Fibroblast of peridontal ligament (primary cell): ENCODE results near the gene TCEAL5.
"Not testable (repeated sequence)": the region's sequence is repeated elsewhere in the genome, so short reads cannot be mapped to it uniquely, and the experiment has no call there.

ENCODE experiments used
- DNase-seq: peaks from one replicate; pipeline ENCODE4 v3.0.0-alpha.2; 2010; ENCODE audit errors: extremely low read depth

Gene TCEAL5

DNA sequence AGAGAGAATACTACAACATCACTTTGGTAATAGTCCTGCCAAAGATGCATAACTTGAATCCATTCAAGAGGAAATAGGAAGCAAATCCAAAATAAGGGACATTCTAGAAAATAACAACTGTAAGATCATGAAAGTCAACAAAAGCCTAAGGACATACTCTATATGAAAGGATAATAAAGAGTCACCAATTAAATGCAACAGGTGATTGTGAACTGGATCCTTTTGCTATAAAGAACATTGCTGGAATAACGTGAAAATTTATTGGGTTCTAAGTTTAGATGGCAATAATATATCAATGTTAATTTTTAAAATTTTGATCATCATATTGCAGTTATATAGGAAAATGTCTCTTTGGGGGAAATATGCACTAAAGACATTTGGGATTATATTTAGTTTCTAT lies 41.7 kb downstream of the TCEAL5 start:
- DNase-seq: no peak

DNA sequence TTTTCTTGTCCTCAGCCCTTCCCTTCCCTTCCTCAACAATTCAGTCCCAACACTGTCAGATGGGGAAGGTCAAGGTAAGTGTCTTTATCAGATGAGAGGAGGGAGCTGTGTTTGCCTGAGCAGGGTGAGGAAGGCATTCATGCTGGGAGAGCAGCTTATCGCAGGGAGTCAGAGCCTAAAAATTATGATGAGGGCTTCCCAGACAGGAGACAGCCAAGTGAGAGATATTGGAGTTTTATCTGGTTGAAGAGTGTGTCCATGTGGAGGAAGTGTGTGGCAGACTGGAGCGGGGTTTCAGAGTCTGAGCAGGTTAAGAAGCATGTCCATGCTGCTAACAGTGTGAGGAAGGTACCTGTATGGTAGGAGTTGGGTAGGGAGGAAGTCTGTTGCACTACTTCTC lies 43.3 kb downstream of the TCEAL5 start:
- no peak for DNase-seq

DNA sequence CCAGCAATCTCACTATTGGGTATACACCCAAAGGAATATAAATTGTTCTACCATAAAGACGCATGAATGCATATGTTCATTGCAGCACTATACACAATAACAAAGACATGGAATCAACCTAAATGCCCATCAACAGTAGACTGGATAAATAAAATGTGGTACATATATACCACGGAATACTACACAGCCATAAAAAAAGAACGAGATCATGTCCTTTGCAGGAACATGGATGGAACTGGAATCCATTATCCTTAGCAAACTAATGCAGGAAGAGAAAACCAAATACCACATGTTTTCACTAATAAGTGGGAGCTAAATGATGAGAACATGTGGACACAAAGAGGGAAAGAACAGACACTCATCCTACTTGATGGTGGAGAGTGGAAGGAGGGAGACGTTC lies 50.6 kb downstream of the TCEAL5 start:
- DNase-seq: not testable (repeated sequence)
